Epithelial cell of umbilical artery (primary cell): ENCODE data around the gene FAM180B. TPM values are rescaled to one million over a fixed set of nuclear protein-coding genes. Genes with fewer than 3 reads are reported as not detected.

Source experiments
- total RNA-seq: library from RNA; depleted of rRNA; stranded (reverse); fragments of >200 nt; gene quantifications from 2 replicates; pipeline ENCODE4 v1.2.3, GENCODE V29; 2014

The FAM180B gene
- not detected in 2 replicates for total RNA-seq

GRCh38 chr11:47586098-47586855 is at the start of gene FAM180B:
Gene FAM180B, plus strand, starts transcription at chr11:47586678. Its CDS starts 91 bp downstream, at chr11:47586769.

GRCh38 chr11:47552566-47553405 is 33.7 kb upstream of the FAM180B start, which contains the start of gene CELF1:
Gene CELF1, minus strand, starts transcription at chr11:47553132. Its CDS starts 53,609 bp downstream, at chr11:47499523.

GRCh38 chr11:47565340-47566148 is 20.9 kb upstream of the FAM180B start, which contains the start of gene PTPMT1:
Gene PTPMT1, plus strand, starts transcription at chr11:47565599. Its CDS starts 24 bp downstream, at chr11:47565623.

GRCh38 chr11:47578524-47579494 is 7.7 kb upstream of the FAM180B start, which contains the start of the genes KBTBD4 and NDUFS3:
Gene KBTBD4, minus strand, starts transcription at chr11:47578970. Its CDS starts 19 bp downstream, at chr11:47578951.
Gene NDUFS3, plus strand, starts transcription at chr11:47579074. Its CDS starts 18 bp downstream, at chr11:47579092.

GRCh38 chr11:47593934-47594855 is 7.7 kb downstream of the FAM180B start, which contains the start of gene C1QTNF4:
Gene C1QTNF4, minus strand, starts transcription at chr11:47594411. Its CDS starts 3,601 bp downstream, at chr11:47590810.

Other genes with a start within 250 kb of the FAM180B start
- not detected in 2 replicates for gene MYBPC3, start 234.0 kb upstream of the FAM180B start, total RNA-seq
- gene SPI1, start 208.1 kb upstream of the FAM180B start, total RNA-seq, result not detected in 2 replicates
- gene SLC39A13, start 178.1 kb upstream of the FAM180B start, total RNA-seq, result 45.1 and 53.3 TPM in 2 replicates
- gene PSMC3, start 160.2 kb upstream of the FAM180B start, total RNA-seq, result 229 and 249 TPM in 2 replicates
- under 0.01 and 0.30 TPM in 2 replicates for gene RAPSN, start 137.5 kb upstream of the FAM180B start, total RNA-seq
- 67.6 and 80.9 TPM in 2 replicates for gene CELF1, start 33.5 kb upstream of the FAM180B start, total RNA-seq
- gene PTPMT1, start 21.1 kb upstream of the FAM180B start, total RNA-seq, result 99.8 and 110 TPM in 2 replicates
- 24.2 and 30.5 TPM in 2 replicates for gene KBTBD4, start 7.7 kb upstream of the FAM180B start, total RNA-seq
- 93.8 and 109 TPM in 2 replicates for gene NDUFS3, start 7.6 kb upstream of the FAM180B start, total RNA-seq
- 0.97 and 1.5 TPM in 2 replicates for gene C1QTNF4, start 7.7 kb downstream of the FAM180B start, total RNA-seq
- 95.2 and 124 TPM in 2 replicates for gene MTCH2, start 55.9 kb downstream of the FAM180B start, total RNA-seq
- gene AGBL2, start 128.7 kb downstream of the FAM180B start, total RNA-seq, result under 0.01 TPM in 1 of 2 replicates, not detected in the other
- 41.6 and 56.7 TPM in 2 replicates for gene FNBP4, start 180.7 kb downstream of the FAM180B start, total RNA-seq